Thyroid gland (tissue), 4 donors: Measurements from ENCODE around the gene RIF1. TPM values are rescaled to one million over a fixed set of nuclear protein-coding genes. Genes with fewer than 3 reads are reported as not detected.

ENCODE experiments used
- DNase-seq, 2 donors: peaks; one replicate each; pipeline ENCODE4 v3.0.0-alpha.2; 2019
- H3K27ac ChIP-seq, 3 donors: fragments of 200-600 bp; sonication (generic); 1 replicate in 2 of 3; 2 replicates in 1 of 3; pipeline ENCODE4 v1.5.1; 2016 to 2019; ENCODE audit warnings: mild to moderate bottlenecking in 1 of 3, moderate library complexity in 1 of 3
- H3K27me3 ChIP-seq: fragments of 200-600 bp; sonication (generic); one replicate; pipeline ENCODE4 v1.5.1; 2019
- H3K36me3 ChIP-seq, 2 donors: fragments of 200-600 bp; sonication (generic); one replicate each; pipeline ENCODE4 v1.5.1; 2016 to 2019
- H3K4me1 ChIP-seq, 2 donors: fragments of 200-600 bp; sonication (generic); one replicate each; pipeline ENCODE4 v1.5.1; 2017 to 2019
- H3K4me3 ChIP-seq, 3 donors: fragments of 200-600 bp; sonication (generic); replicated peaks in 1 of 3; 1 replicate in 2 of 3; 2 replicates in 1 of 3; pipeline ENCODE4 v1.5.1; 2016; ENCODE audit warnings: mild to moderate bottlenecking in 1 of 3
- H3K9me3 ChIP-seq: fragments of 200-600 bp; sonication (generic); one replicate; pipeline ENCODE4 v1.5.1; 2017
- CTCF ChIP-seq, 6 experiments: fragments of 200-600 bp in 3 of 6; fragments of 450-650 bp in 3 of 6; sonication (generic) in 3 of 6; IDR thresholded peaks; one replicate each; pipeline ENCODE4 v1.5.1; 2016 to 2019; ENCODE audit warnings: antibody characterized with exemption in 6 of 6, mild to moderate bottlenecking in 2 of 6, inconsistent platforms in 1 of 6, moderate library complexity in 1 of 6
- POLR2A ChIP-seq, 2 donors: fragments of 450-650 bp; IDR thresholded peaks; one replicate each; pipeline ENCODE4 v1.6.1; 2017; ENCODE audit warnings: antibody characterized with exemption in 2 of 2, mild to moderate bottlenecking in 2 of 2, moderate library complexity in 1 of 2
- WGBS, 2 donors: methylation state at CpG; one replicate each; pipeline ENCODE4 v1.1.5; 2017; 5-methylcytosine and 5-hydroxymethylcytosine counted together
- intact Hi-C: fragments of 100-400 bp; cut with DNase I; formaldehyde crosslinking; loops from one replicate; pipeline ENCODE4 v1.15.1; 2023
- total RNA-seq, 4 donors: library from RNA; depleted of rRNA; stranded (reverse); fragments of >200 nt; gene quantifications; one replicate each; pipeline ENCODE4 v1.2.3, GENCODE V29; 2016

Gene RIF1
- total RNA-seq, 4 donors from 2014 or later = 37.1 to 54.8 (median 45.3) TPM

DNA sequence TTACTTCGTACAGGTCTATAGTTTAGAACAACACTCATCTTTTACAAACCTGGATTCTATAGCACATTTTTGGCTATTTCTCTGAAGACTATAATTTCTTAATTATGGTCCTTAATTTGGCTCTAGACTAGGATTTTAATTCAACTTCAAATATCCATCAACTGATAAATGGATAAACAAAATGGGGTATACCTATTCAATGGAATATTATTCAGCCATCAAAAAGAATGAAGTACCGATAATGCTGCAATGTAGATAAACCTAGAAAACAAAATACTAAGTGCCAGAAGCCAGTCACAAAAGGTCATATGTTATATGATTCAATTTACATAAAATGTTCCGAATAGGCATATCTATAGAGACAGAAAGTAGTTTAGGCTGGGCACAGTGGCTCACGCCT is 15.2 kb upstream of the RIF1 start:
- no peaks in the 10 kb centered on the region for H3K9me3 ChIP-seq
- no peaks in the 10 kb centered on the region for H3K36me3 ChIP-seq
- H3K4me3 ChIP-seq = no peak overlapping the region
- no peaks in the 10 kb centered on the region for H3K27me3 ChIP-seq
- TF ChIP-seq POLR2A (IDR thresholded peaks at IDR 0.05) (no peak), CTCF (IDR thresholded peaks at IDR 0.05) (no peak)
- intact Hi-C loops = no loop called here
- no peak overlapping the region for H3K27ac ChIP-seq
- DNase-seq = no peak
- no peaks in the 10 kb centered on the region for H3K4me1 ChIP-seq
- 73 to 94% methylated on average over 4 of the region's 4 CpGs for WGBS, 2 donors

GRCh38 chr2:151395509-151396374 is 14.0 kb upstream of the RIF1 start:
- H3K27me3 ChIP-seq = no peaks in the 10 kb centered on the region
- no peak overlapping the region for H3K4me3 ChIP-seq
- WGBS, 2 donors = 85 to 92% methylated on average over 4 of the region's 4 CpGs
- H3K27ac ChIP-seq = no peak overlapping the region
- TF ChIP-seq CTCF (IDR thresholded peaks at IDR 0.05) (no peak), POLR2A (IDR thresholded peaks at IDR 0.05) (no peak)
- DNase-seq = no peak
- H3K9me3 ChIP-seq = no peaks in the 10 kb centered on the region
- intact Hi-C loops = no loop called here
- H3K4me1 ChIP-seq = no peaks in the 10 kb centered on the region
- H3K36me3 ChIP-seq = no peaks in the 10 kb centered on the region

- H3K4me3 ChIP-seq = no peak overlapping the region
- TF ChIP-seq CTCF (IDR thresholded peaks at IDR 0.05) = no peak
- TF ChIP-seq POLR2A (IDR thresholded peaks at IDR 0.05) = no peak
- no peak overlapping the region for H3K27ac ChIP-seq
- no peaks in the 10 kb centered on the region for H3K9me3 ChIP-seq
- WGBS, 2 donors = 97 to 100% methylated on average over 1 of the region's 1 CpG
- no peaks in the 10 kb centered on the region for H3K4me1 ChIP-seq
- H3K36me3 ChIP-seq = no peaks in the 10 kb centered on the region
- no peak for DNase-seq
- intact Hi-C loops = no loop called here
- no peaks in the 10 kb centered on the region for H3K27me3 ChIP-seq
Observed at GRCh38 chr2:151399981-151400380, 9.7 kb upstream of the RIF1 start.

GRCh38 chr2:151401149-151401548 is 8.6 kb upstream of the RIF1 start:
- DNase-seq = no peak
- TF ChIP-seq CTCF (IDR thresholded peaks at IDR 0.05) (no peak), POLR2A (IDR thresholded peaks at IDR 0.05) (no peak)
- H3K4me1 ChIP-seq = no peaks in the 10 kb centered on the region
- H3K9me3 ChIP-seq = no peaks in the 10 kb centered on the region
- intact Hi-C loops = no loop called here
- no peak overlapping the region for H3K4me3 ChIP-seq
- no peak overlapping the region for H3K27ac ChIP-seq
- H3K27me3 ChIP-seq = no peaks in the 10 kb centered on the region
- H3K36me3 ChIP-seq = no peaks in the 10 kb centered on the region
- 96 to 98% methylated on average over 5 of the region's 5 CpGs for WGBS, 2 donors

GRCh38 chr2:151403914-151404313 is 5.8 kb upstream of the RIF1 start:
- Histone ChIP-seq H3K36me3 (no peaks in the 10 kb centered on the region), H3K27ac (no peak overlapping the region), H3K27me3 (no peaks in the 10 kb centered on the region), H3K9me3 (no peaks in the 10 kb centered on the region), H3K4me1 (no peaks in the 10 kb centered on the region), H3K4me3 (no peak overlapping the region)
- WGBS, 2 donors = 86 to 88% methylated on average over 4 of the region's 4 CpGs
- intact Hi-C loops = no loop called here
- no peak for TF ChIP-seq POLR2A (IDR thresholded peaks at IDR 0.05)
- TF ChIP-seq CTCF (IDR thresholded peaks at IDR 0.05) = no peak
- DNase-seq = no peak
